Measurements from ENCODE around the gene ADA.

DNA sequence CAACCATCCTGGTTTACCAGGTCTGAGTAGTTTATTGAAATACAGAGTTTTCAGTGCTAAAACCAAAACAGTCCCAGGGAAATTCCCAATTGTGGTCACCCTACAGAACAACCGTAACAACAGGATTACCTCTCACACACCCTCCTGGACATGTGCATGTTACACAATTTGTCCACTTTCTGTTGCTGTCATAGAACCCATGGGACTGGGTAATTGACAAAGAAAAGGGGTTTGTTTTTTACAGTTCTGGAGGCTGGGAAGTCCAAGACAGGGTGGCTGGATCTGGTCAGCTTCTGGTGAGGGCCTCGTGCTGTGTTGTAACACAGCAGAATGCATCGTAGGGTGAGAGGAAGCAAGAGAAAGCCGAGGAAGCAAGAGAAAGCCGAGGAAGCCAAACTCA, 9.1 kb upstream of the ADA start:
- TF ChIP-seq, protein P1, sequence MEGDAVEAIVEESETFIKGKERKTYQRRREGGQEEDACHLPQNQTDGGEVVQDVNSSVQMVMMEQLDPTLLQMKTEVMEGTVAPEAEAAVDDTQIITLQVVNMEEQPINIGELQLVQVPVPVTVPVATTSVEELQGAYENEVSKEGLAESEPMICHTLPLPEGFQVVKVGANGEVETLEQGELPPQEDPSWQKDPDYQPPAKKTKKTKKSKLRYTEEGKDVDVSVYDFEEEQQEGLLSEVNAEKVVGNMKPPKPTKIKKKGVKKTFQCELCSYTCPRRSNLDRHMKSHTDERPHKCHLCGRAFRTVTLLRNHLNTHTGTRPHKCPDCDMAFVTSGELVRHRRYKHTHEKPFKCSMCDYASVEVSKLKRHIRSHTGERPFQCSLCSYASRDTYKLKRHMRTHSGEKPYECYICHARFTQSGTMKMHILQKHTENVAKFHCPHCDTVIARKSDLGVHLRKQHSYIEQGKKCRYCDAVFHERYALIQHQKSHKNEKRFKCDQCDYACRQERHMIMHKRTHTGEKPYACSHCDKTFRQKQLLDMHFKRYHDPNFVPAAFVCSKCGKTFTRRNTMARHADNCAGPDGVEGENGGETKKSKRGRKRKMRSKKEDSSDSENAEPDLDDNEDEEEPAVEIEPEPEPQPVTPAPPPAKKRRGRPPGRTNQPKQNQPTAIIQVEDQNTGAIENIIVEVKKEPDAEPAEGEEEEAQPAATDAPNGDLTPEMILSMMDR (conservative IDR thresholded peaks at IDR 0.05): no peak
- TF ChIP-seq EZH2 (IDR thresholded peaks at IDR 0.05; ENCODE audit: low read depth): no peak

All from PC-9 (cell line).